ENCODE results near the gene NFKB2.

DNA sequence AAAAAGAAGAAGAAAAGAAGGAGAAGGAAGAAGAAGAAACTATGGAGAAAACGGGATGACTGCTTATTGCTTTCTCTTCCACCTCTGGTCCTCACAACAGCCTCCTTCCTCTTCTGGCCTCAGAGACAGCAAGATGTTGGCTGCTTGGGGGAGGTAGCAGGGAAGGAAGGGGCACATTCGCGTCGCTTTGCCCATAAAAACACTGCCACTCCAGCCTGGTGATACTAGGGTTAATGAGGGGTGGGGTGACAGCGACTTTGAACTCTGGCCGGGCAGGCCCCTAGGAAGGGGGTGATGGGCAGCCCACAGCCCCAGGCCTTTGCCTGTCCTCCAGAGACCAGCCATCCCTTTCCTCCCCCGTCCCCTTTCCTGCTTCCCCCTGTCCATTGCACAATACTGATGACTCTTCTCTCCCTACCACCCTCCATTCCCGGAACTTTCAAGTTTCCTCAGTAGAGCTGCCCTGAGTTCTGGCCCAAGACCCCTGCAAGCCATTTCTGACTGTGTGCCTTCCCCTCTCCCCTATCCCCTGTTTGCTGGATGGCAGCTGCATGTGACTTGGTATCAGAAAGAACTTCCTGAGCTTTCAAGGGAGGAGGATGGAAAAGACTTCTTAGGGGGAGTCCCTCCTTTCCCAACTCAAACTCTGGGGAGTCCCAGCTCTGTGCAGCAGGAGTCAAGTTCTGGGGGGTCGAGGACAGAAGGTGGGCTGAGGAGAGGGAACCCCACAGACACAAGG lies 39.1 kb downstream of the NFKB2 start:
- TF ChIP-seq, protein P1, sequence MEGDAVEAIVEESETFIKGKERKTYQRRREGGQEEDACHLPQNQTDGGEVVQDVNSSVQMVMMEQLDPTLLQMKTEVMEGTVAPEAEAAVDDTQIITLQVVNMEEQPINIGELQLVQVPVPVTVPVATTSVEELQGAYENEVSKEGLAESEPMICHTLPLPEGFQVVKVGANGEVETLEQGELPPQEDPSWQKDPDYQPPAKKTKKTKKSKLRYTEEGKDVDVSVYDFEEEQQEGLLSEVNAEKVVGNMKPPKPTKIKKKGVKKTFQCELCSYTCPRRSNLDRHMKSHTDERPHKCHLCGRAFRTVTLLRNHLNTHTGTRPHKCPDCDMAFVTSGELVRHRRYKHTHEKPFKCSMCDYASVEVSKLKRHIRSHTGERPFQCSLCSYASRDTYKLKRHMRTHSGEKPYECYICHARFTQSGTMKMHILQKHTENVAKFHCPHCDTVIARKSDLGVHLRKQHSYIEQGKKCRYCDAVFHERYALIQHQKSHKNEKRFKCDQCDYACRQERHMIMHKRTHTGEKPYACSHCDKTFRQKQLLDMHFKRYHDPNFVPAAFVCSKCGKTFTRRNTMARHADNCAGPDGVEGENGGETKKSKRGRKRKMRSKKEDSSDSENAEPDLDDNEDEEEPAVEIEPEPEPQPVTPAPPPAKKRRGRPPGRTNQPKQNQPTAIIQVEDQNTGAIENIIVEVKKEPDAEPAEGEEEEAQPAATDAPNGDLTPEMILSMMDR (IDR thresholded peaks at IDR 0.05), result no peak
- no peak for TF ChIP-seq POLR2A (IDR thresholded peaks at IDR 0.05)
